Duodenal mucosa (tissue), 2 donors: Measurements from ENCODE around the gene CD163L1.
"Not testable (repeated sequence)": the region's sequence is repeated elsewhere in the genome, so short reads cannot be mapped to it uniquely, and the experiment has no call there.

Experiments
- H3K27ac ChIP-seq: one replicate; pipeline ENCODE4 v1.7.0; 2013; ENCODE audit warnings: low read depth, low read length
- H3K27me3 ChIP-seq, 2 donors: one replicate each; pipeline ENCODE4 v1.7.0; 2013; ENCODE audit warnings: low read length in 2 of 2, control low read depth in 1 of 2; ENCODE audit not compliant: insufficient read depth in 2 of 2, control insufficient read depth in 1 of 2
- H3K36me3 ChIP-seq, 2 donors: one replicate each; pipeline ENCODE4 v1.7.0; 2013; ENCODE audit warnings: low read length in 2 of 2, control low read depth in 1 of 2; ENCODE audit not compliant: insufficient read depth in 2 of 2, control insufficient read depth in 1 of 2
- H3K4me1 ChIP-seq, 2 donors: one replicate each; pipeline ENCODE4 v1.7.0; 2013; ENCODE audit warnings: low read length in 2 of 2, control low read depth in 1 of 2; ENCODE audit not compliant: insufficient read depth in 2 of 2, control insufficient read depth in 1 of 2
- H3K4me3 ChIP-seq, 2 donors: one replicate each; pipeline ENCODE4 v1.7.0; 2013; ENCODE audit warnings: low read length in 2 of 2, low read depth in 1 of 2
- H3K9ac ChIP-seq, 2 donors: one replicate each; pipeline ENCODE4 v1.7.0; 2013; ENCODE audit warnings: low read length in 2 of 2, low read depth in 1 of 2
- H3K9me3 ChIP-seq, 2 donors: one replicate each; pipeline ENCODE4 v1.7.0; 2013; ENCODE audit warnings: low read length in 2 of 2, control low read depth in 1 of 2; ENCODE audit not compliant: control insufficient read depth in 1 of 2

Gene CD163L1

DNA sequence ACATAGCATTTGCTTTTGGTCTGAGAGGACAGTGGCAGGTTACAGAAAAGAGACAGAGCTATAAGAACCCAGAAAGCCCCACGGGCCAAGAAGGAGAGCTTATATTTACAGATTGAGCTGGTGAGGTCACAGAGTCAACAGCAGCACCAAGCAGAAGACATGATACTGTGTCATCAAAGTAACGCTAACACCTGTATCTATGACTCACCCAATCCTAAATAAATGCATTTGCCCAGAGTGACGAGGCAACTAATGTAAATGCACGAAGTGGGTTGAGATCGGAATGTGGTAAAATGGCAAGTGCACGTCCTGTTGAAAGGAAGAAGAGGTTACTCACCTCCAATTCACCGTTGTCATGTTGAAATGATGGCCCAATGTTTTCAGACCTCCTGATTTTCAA is 6.7 kb upstream of the CD163L1 start:
- Histone ChIP-seq H3K4me1 (no peaks in the 10 kb centered on the region), H3K9ac (no peak overlapping the region), H3K36me3 (no peaks in the 10 kb centered on the region), H3K4me3 (no peak overlapping the region), H3K27me3 (no peaks in the 10 kb centered on the region), H3K27ac (no peak overlapping the region), H3K9me3 (no peaks in the 10 kb centered on the region)

DNA sequence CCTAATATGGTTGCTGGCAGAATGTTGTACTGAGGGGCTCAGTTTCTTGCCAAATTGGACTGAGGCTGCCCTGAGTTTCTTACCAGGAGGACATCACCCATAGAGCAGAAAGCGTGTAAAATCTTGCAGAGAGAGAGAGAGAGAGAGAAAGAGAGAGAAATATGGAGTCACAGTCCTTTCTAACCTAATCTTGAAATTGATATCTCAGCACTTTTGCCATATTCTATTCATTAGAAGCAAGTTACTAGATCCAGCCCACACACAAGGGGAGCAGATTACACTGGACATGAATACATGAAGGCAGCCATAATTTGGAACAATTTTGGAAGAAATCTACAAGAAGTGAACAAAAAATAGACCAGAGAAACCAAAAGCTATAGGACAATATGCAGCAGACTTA is 4.1 kb upstream of the CD163L1 start:
- Histone ChIP-seq H3K4me3 (no peak overlapping the region), H3K9ac (no peak overlapping the region), H3K27ac (no peak overlapping the region), H3K36me3 (no peaks in the 10 kb centered on the region), H3K4me1 (no peaks in the 10 kb centered on the region), H3K27me3 (no peaks in the 10 kb centered on the region), H3K9me3 (no peaks in the 10 kb centered on the region)

DNA sequence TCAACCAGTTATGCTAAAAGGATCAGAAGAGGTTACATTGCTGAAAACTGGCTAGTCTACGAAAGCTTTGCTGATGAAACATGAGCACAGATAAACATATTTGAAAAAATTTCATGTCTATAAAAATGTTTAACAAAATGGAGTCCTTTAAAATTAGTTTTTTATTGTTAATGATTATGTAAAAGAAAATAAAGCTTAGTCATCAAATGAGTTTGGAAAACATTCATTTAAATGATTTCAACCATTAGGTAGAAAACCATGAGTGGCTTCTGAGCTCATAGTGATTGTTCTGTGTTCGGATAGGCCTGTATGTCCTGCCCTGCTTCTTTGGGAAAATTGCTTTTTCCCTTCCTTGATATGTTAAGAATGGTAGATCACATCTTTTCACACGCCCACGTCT is 584 bp upstream of the CD163L1 start:
- no peak overlapping the region for H3K27ac ChIP-seq

GRCh38 chr12:7441216-7441615 is 2.7 kb downstream of the CD163L1 start:
- H3K9me3 ChIP-seq = no peaks in the 10 kb centered on the region
- H3K27me3 ChIP-seq = no peaks in the 10 kb centered on the region
- H3K27ac ChIP-seq = no peak overlapping the region
- no peaks in the 10 kb centered on the region for H3K4me1 ChIP-seq
- H3K4me3 ChIP-seq = no peak overlapping the region
- H3K36me3 ChIP-seq = no peaks in the 10 kb centered on the region
- no peak overlapping the region for H3K9ac ChIP-seq

More for the DNA sequence above, 584 bp upstream of the CD163L1 start:
- Histone ChIP-seq H3K27me3 (no peaks in the 10 kb centered on the region), H3K36me3 (no peaks in the 10 kb centered on the region), H3K9ac (no peak overlapping the region), H3K4me1 (no peaks in the 10 kb centered on the region), H3K9me3 (no peaks in the 10 kb centered on the region), H3K4me3 (no peak overlapping the region)

DNA sequence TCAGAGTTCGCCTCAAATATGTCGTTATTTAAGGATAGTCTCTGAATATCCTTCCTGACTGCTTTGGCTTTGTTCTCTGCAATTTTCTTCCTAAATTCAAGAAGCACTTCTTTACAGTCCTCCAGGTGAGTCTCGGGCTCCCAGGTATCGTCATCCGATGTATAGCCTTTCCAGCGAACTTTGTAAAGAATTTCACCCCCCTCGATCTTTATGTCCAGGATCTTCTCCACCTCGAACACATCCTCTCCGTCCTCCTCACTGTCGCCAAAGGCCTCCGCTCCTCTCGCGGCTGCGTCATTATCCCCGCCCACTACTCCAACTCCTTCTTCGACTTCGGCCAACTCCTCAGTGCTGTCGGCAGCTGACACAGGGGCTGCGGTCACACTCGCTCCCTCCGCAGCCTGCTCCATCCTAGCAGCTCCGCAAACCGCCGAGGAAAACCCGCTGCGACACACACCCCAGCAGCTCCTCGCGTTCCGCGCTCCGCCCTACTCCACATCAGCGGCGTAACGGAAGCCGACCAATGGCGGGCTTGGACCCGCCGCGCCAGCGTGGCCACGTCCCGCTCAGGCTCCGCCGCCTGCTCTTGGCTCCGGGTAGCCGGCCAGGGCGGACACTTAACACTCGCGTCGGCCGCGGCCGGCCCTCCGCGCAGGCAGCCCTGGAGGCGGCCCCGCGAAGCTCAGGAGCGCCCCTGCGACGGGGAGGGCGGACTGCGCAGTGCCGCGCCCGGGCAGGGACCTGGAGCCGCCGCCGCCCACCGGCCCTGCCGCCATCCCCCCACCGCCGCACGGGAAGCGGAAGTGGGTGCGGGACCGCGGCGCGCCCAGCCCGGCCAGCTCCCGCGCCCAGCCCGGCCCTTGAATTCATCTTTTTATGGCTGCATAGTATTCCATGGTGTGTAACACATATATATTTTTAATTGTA is 4.1 kb downstream of the CD163L1 start:
- no peaks in the 10 kb centered on the region for H3K4me1 ChIP-seq
- H3K36me3 ChIP-seq = no peaks in the 10 kb centered on the region
- H3K9me3 ChIP-seq = no peaks in the 10 kb centered on the region
- H3K9ac ChIP-seq = no peak overlapping the region
- no peak overlapping the region for H3K27ac ChIP-seq
- H3K27me3 ChIP-seq = no peaks in the 10 kb centered on the region
- H3K4me3 ChIP-seq = peak overlapping the region in 1 of 2 donors; percentile 34

DNA sequence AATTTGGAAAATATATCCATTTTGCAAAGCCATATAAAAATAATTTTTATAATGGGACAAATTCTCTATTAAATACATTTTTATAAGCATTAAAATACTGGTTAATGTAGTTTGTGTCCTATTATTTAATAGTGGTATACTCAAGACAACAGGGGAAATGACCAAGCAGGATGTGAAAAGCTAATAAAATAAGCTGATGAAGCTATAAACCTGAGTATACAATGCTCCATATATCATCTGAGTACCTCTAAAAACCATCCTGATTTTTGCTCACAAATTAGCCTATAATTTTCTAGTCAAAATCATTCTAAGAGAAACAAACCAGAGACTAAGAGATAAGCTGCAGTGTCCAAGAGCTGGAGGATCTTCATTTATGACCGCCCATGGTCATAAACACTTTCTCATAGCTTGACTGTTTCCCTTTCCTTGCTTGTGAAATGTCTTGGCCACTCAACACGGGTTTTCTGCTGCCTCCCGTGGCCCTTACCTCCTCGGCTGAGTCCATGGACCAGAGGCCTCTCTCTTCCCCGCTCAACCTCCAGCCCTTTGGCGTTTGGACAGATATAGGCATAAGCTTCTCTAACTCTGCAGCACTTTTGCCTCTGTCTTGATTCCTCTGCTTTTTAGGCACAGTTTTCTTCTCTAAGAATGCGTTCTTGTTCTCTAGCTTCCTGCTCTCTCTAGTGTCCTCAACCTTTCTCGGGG is 5.5 kb downstream of the CD163L1 start:
- not testable (repeated sequence) for H3K36me3 ChIP-seq, H3K9me3 ChIP-seq, H3K27ac ChIP-seq, H3K9ac ChIP-seq, H3K4me3 ChIP-seq, H3K27me3 ChIP-seq, H3K4me1 ChIP-seq

DNA sequence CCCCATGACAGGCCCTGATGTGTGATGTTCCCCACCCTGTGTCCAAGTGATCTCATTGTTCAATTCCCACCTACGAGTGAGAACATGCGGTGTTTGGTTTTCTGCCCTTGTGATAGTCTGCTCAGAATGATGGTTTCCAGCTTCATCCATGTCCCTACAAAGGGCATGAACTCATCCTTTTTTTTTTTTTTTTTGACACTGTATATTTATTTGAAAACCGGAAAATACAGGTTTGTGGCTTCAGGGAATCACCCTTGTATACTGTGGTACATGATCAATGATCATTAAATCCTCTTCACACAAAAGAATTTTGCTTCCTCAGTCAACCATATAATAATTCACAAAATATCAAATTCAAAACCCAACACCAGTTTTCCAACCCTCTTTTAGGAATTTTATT is 6.5 kb downstream of the CD163L1 start:
- H3K36me3 ChIP-seq, H3K4me3 ChIP-seq, H3K9me3 ChIP-seq, H3K27ac ChIP-seq, H3K9ac ChIP-seq, H3K27me3 ChIP-seq, H3K4me1 ChIP-seq: not testable (repeated sequence)

DNA sequence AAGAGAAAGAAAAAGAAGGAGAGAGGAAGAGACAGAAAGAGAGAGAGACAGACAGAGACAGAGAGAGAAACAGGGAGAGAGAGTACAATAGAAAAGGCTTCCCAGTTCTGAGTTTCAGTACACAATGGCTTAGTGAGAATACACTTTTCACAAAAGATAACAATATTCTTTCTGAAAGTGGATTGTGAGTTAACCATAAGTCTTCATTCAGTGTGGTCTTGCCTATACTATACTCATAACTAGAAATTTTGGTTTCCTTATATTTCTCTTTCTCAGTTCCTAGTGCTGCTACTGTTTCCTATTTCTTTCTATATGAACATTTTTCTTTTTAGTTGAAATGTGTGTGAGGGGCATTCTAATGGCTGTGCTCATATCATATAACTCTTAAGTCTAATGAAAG is 9.3 kb downstream of the CD163L1 start:
- Histone ChIP-seq H3K9ac (no peak overlapping the region), H3K4me3 (no peak overlapping the region), H3K4me1 (no peaks in the 10 kb centered on the region), H3K36me3 (no peaks in the 10 kb centered on the region), H3K27me3 (no peaks in the 10 kb centered on the region), H3K9me3 (no peaks in the 10 kb centered on the region), H3K27ac (no peak overlapping the region)

DNA sequence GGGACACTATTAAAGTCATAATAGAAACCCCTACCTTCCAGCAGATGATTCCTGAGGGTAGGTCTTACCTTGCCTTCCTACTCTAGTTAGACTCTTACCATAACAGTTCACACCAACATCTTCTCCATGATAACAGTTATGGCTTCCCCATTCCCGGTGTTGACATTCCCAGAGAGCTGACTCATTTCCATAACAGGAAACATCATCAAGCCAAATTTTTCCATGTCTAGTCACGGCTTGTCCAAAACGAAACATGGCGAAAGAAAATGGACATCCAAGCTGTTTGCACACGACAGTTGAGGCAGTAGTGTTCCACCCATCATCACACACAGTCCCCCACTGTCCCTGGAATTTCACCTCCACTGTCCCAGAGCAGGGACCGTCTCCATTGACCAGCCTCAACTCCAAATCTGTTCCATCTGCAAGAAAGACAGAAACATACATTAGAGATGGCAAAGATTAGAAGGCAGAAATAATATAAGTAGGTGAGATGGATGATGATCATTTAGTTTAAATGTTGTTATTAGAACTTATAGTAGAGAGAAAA is 10.6 kb downstream of the CD163L1 start:
- Histone ChIP-seq H3K9ac (no peak overlapping the region), H3K4me3 (no peak overlapping the region), H3K4me1 (no peaks in the 10 kb centered on the region), H3K27me3 (no peaks in the 10 kb centered on the region), H3K36me3 (no peaks in the 10 kb centered on the region), H3K9me3 (no peaks in the 10 kb centered on the region), H3K27ac (no peak overlapping the region)

GRCh38 chr12:7431993-7432685 is 11.8 kb downstream of the CD163L1 start:
- Histone ChIP-seq H3K27ac (no peak overlapping the region), H3K9me3 (no peaks in the 10 kb centered on the region), H3K4me3 (no peak overlapping the region), H3K4me1 (no peaks in the 10 kb centered on the region), H3K36me3 (no peaks in the 10 kb centered on the region), H3K27me3 (no peaks in the 10 kb centered on the region), H3K9ac (no peak overlapping the region)
